ENCODE results near the gene TAL1. TPM values are rescaled to one million over a fixed set of nuclear protein-coding genes. Genes with fewer than 3 reads are reported as not detected.

The TAL1 gene
- total RNA-seq: 0.11 TPM in 1 of 2 replicates, not detected in the other

GRCh38 chr1:47232187-47232874 is at the start of gene TAL1:
Gene TAL1, minus strand, starts transcription at chr1:47232225. Its CDS starts 6,337 bp downstream, at chr1:47225888.

DNA sequence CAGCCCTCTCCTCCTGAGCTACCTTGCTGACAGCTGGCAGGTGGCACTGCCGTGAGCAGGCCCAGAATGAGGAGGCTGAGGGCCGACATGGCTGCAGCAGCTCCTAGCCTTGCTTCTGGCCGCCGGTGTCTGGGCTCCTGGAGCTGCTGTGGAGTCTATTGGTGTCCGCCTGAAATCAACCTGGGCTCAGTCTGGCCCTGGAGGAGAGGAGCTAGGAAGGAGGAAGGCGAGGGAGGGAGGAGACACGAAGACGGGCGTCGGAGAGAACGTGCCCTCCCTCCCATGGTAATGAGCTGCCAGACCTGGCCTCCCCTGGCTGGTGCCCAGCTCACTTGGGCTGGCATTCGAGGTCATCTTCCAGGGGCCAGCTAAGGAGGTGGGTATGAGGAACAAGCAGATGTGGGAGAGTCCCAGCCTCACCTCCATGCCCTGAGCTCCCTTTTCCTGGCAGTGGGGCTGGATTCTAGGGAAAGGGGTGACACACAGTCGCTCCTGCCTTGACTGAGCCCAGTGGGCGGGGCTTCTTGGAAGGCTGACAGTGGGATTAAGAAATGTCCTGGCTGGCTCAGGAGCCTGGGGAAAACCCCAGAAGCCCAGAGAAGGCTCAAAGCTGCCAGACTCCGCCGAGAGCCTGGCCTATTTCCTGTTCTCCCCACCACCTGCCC is 42.0 kb downstream of the TAL1 start, which contains the start of gene PDZK1IP1:
Gene PDZK1IP1, minus strand, starts transcription at position 193 of the 665 bp plus-strand sequence. Its CDS starts 104 bp downstream, at position 89.

Other genes starting within 250 kb of the TAL1 start
- gene CYP4X1, start 208.6 kb downstream of the TAL1 start, total RNA-seq: not detected in 2 replicates
- not detected in 2 replicates for gene CYP4Z1, start 165.0 kb downstream of the TAL1 start, total RNA-seq
- gene CYP4A22, start 94.8 kb downstream of the TAL1 start, total RNA-seq: not detected in 2 replicates
- gene PDZK1IP1, start 42.2 kb downstream of the TAL1 start, total RNA-seq: not detected in 2 replicates
- gene STIL, start 81.9 kb upstream of the TAL1 start, total RNA-seq: 5.5 and 15.6 TPM in 2 replicates
- 120 and 132 TPM in 2 replicates for gene CMPK1, start 101.6 kb upstream of the TAL1 start, total RNA-seq
- gene FOXE3, start 184.1 kb upstream of the TAL1 start, total RNA-seq: not detected in 2 replicates
- gene FOXD2, start 205.8 kb upstream of the TAL1 start, total RNA-seq: 0.12 and 0.22 TPM in 2 replicates

Measured in uterine smooth muscle cell (primary cell).